HG03095 (cell line): ENCODE results near the gene RRP8.

ENCODE experiments used
- ATAC-seq: cut with Tn5 transposase; IDR thresholded peaks from one replicate; pipeline ENCODE4 v1.9.1; 2021; ENCODE audit warnings: moderate library complexity; ENCODE audit not compliant: unreplicated experiment

RRP8 gene

GRCh38 chr11:6619004-6619745 lies 15.8 kb upstream of the RRP8 start, which contains the start of gene TPP1:
Gene TPP1 (minus strand): TSS chr11:6619422. CDS start chr11:6619400, 22 bp downstream.
- ATAC-seq = peak; percentile 98

- no peak for ATAC-seq
These were observed 14.9 kb upstream of the RRP8 start for GRCh38 chr11:6618117-6619003.

GRCh38 chr11:6617315-6617781 lies 13.9 kb upstream of the RRP8 start:
- no peak for ATAC-seq

GRCh38 chr11:6616596-6617250 lies 13.3 kb upstream of the RRP8 start:
- no peak for ATAC-seq

DNA sequence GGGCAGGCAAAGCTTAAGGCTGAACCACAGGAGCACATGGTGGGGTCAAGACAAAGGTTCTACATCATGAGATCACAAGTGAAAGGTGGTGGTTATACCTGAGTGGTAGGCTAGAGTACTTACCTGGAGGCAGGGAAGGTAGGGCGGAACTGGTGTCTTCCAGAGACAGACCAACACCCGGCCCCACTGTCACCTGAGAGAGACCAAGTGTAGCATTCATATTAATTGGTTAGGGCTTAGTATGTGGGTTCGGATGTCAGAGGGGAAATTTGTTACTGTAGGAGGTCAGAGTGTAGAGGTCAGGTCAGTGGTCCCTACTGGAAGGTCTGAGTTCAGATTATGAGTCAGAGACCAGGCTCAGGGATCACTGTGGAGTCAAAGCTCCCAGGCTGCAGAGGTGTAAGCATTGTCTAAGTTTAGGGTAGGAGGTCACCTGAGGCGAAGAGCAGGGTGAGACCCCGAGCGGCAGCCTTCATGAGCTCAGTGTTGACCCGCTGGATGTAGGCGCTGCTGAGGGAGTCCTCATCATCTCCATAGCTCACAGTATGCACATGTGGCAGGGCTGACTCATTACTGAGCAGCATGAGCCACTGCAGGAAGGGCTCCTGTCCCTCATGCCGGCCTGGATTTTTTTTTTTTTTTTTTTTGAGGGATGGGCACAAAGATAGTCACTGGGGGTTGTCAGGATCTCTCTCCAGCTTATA lies 12.6 kb upstream of the RRP8 start:
- no peak for ATAC-seq

DNA sequence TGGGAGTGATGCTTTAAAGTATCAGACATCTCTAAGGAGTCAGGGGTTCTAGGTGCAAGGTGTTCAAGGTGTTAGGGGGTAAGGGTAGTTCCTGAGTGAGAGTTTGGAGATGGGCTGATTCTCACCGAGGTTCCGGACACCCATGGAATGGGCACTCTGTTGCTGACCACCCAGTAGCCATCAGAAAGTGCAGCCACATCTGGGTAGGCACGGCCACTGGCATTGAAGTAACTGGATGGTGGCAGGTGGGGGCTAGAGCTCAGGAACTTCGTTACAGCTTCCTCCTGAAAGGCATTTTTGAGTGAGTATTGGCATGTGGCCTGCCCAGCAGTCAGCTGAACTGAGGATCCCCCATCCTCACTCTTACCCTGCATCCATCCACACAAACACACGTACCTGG lies 11.6 kb upstream of the RRP8 start:
- ATAC-seq = no peak

GRCh38 chr11:6614446-6614845 lies 11.0 kb upstream of the RRP8 start:
- no peak for ATAC-seq

GRCh38 chr11:6613496-6613895 lies 10.1 kb upstream of the RRP8 start:
- ATAC-seq = no peak

GRCh38 chr11:6612213-6613041 lies 9.0 kb upstream of the RRP8 start, which contains the start of gene TAF10:
Gene TAF10 (minus strand): TSS chr11:6612216. CDS start chr11:6612189, 27 bp downstream.
- ATAC-seq = peak; percentile 85

DNA sequence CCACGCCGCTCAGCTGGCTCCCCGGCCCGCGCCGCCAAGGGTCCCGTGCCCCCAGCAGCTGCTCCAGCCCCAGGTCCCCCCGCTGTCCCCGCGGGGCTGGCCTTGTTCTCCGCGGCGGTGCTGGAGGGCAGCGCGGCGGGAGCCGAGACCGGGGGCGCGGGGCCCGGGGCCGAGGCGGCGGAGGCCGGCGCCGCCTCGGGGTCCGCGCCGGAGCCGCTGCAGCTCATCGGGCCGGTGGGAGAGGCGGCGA lies 8.5 kb upstream of the RRP8 start:
- ATAC-seq = peak; percentile 1

GRCh38 chr11:6611092-6611962 lies 7.9 kb upstream of the RRP8 start:
- peak; percentile 1 for ATAC-seq

- ATAC-seq = no peak
These were observed 7.2 kb upstream of the RRP8 start for GRCh38 chr11:6610591-6610990.

GRCh38 chr11:6609502-6610015 lies 6.1 kb upstream of the RRP8 start:
- ATAC-seq = no peak

DNA sequence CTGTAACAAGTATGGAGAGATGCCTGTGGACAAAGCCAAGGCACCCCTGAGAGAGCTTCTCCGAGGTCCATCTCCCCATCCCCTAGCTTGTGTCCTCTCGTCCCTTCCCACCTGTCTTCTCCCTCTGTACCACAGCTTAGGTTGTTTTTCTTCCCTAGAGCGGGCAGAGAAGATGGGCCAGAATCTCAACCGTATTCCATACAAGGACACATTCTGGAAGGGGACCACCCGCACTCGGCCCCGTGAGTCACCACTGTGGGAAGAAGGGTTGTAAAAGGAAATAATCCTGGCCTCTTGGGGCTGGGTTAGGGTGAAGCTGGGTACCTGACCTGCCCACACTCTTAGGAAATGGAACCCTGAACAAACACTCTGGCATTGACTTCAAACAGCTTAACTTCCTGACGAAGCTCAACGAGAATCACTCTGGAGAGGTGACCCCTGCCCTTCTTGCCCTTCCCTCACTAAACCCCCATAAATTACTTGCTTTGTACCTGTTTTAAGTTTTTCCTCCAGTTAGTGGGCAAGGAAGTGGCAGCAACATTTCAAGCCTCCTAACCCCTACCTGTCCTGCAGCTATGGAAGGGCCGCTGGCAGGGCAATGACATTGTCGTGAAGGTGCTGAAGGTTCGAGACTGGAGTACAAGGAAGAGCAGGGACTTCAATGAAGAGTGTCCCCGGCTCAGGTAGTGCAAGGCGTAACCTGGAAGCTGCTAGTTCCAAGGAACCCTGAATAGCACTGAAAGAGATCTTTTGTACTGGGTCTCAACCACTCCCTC lies 5.5 kb upstream of the RRP8 start:
- ATAC-seq = no peak

DNA sequence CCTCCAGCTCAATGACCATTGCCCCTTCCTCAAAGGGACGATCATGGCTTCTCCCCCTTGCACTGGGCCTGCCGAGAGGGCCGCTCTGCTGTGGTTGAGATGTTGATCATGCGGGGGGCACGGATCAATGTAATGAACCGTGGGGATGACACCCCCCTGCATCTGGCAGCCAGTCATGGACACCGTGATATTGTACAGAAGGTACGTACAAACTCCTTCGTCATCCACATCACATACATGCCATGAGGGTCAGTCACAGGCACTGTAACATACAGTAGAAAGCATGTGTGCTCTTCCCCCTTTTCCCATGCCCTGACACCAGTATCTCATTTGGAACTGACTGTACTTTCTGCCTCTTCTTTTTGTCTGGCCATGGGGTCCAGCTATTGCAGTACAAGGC lies 4.6 kb upstream of the RRP8 start:
- no peak for ATAC-seq

- ATAC-seq = no peak
These were observed 3.9 kb upstream of the RRP8 start for GRCh38 chr11:6607190-6607795.

GRCh38 chr11:6606471-6607189 lies 3.2 kb upstream of the RRP8 start:
- ATAC-seq = peak; percentile 46
